Astrocyte of the hippocampus (primary cell): Measurements from ENCODE around the gene PHRF1.
A peak's percentile ranks its signal among the peaks of the same experiment; 100 is the strongest.
"Not testable (repeated sequence)": the region's sequence is repeated elsewhere in the genome, so short reads cannot be mapped to it uniquely, and the experiment has no call there.

ENCODE experiments used
- DNase-seq: peaks from one replicate; pipeline ENCODE4 v3.0.0; 2011; ENCODE audit warnings: low read depth, low spot score

PHRF1 gene

DNA sequence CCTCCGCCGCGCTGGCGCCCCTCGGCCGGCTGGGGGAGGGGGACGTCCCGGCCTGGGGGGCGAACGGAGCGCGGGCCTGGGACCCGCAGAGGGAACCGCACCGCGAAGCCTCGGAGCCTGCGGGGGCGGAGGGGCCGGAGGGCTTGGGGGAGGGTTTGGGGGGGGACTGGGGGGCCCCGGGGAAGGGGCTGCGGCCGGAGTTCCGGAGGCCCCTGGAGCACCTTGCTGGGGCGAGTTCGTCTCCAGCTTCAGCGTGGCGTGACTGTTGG is 51.0 kb downstream of the PHRF1 start:
- no peak for DNase-seq

GRCh38 chr11:628056-628455 is 51.8 kb downstream of the PHRF1 start:
- DNase-seq, result no peak

- peak; percentile 53 for DNase-seq
Observed at GRCh38 chr11:629237-629583, 52.9 kb downstream of the PHRF1 start.

GRCh38 chr11:630871-631270 is 54.6 kb downstream of the PHRF1 start:
- DNase-seq, result no peak

- DNase-seq, result no peak
Observed at GRCh38 chr11:635945-636510, 59.8 kb downstream of the PHRF1 start.

GRCh38 chr11:636511-637332 is 60.5 kb downstream of the PHRF1 start, which contains the start of gene DRD4:
Gene DRD4 (plus strand): TSS chr11:637269. CDS start chr11:637305, 36 bp downstream.
- DNase-seq, result peak; percentile 81

- no peak for DNase-seq
Observed at GRCh38 chr11:637333-637592, 61.0 kb downstream of the PHRF1 start.

DNA sequence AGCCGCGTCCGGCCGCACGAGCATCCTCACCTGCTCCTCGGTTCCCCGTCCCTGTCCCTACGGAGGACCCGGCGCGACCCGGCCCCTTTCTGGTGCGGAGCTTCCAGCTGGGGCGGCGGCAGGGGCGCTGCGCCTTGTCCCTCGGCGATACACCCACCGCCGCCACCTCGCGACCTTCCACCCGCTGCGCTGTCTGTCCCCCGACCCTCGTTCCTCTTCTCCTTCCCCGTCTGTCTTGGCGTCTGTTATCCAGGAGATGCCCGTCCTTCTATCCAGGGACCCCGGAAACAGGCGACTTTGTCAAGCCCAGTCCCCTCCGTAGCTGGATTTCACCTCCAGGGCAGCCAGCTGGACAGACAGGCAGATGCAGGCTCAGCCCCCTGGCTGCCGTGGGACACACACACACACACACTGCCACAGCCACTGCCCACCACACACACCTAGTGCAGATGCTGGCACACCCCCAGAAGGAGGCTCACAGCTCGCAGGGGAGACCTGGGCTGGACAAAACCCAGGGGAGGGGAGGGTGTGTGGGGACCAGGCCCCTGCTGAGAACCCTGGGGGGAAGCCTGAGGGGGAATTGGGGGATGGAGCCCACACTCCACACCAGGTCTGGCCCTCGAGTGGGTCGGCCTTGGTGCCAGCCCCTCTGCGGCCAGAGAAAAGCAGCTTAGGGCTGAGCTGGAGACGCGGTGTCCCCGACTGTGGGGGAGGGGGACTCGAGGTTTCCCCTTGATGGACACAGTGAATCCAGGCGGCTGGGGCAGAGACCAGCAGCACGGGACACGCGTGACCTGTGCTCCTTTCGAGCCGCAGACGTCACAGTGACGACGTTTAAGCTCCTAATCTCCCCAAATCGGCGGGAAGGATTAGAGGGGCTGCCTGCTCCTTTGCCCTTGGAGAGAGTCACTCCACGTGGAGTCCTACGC is 61.6 kb downstream of the PHRF1 start:
- peak; percentile 46 for DNase-seq

DNA sequence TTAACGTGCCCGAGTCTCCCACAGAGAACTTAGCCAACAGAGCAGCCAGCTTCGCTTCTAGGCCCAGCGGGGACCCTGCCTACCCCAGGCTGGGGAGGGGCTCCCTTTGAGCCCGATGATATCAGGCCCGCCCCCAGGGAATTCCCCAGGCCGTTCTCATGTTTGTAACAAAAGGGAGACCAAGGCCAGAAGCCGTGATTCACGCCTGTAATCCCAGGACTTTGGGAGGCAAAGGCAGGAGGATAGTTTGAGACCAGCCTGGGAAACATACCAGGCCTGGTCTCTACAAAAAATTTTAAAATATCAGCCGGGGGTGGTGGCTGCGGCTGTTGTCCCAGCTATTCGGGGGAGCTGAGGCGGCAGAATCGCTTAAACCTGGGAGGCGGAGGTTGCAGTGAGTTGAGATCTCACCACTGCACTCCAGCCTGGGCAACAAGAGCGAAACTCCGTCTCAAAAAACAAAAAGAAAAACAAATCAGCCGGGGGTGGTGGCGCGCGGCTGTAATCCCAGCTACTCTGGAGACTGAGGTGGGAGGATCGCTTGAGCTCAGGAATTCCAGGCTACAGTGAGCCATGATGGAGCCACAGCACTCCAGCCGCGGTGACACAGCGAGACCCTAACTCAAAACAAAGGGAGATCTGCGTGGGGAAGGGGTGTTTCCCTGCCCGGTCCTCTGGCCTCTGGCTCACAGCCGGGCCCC is 62.5 kb downstream of the PHRF1 start:
- DNase-seq, result peak; percentile 84

DNA sequence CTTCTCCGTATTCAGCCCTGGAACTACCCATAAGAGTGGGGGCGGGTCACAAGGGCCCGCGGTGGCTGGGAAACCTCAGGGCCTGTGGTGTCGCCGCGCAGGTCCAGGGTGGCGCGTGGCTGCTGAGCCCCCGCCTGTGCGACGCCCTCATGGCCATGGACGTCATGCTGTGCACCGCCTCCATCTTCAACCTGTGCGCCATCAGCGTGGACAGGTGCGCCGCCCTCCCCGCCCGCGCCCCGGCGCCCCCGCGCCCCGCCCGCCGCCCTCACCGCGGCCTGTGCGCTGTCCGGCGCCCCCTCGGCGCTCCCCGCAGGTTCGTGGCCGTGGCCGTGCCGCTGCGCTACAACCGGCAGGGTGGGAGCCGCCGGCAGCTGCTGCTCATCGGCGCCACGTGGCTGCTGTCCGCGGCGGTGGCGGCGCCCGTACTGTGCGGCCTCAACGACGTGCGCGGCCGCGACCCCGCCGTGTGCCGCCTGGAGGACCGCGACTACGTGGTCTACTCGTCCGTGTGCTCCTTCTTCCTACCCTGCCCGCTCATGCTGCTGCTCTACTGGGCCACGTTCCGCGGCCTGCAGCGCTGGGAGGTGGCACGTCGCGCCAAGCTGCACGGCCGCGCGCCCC is 63.2 kb downstream of the PHRF1 start:
- peak; percentile 38 for DNase-seq

GRCh38 chr11:640021-640706 is 63.9 kb downstream of the PHRF1 start:
- no peak for DNase-seq

- DNase-seq, result no peak
Observed at GRCh38 chr11:641806-642370, 65.6 kb downstream of the PHRF1 start.

DNA sequence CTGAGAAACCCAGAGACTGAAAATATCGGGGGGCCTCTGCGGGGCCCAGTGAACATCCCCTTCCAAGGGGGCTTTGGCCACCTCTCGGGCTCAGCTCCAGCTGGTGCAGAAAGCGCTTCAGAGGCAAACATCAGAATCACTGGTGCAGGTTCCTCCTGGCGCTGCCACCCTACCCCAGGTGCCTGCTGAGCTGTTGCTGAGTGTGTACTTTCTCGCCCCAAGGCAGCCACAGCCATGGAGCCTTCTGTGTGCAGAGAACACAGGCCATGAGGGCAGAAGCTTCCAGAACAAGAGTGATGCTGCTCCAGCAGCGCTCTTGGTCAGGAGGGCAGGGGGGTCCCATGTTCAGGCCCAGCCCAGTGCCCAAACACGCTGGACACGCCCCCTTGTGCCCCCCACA is 67.1 kb downstream of the PHRF1 start:
- no peak for DNase-seq

DNA sequence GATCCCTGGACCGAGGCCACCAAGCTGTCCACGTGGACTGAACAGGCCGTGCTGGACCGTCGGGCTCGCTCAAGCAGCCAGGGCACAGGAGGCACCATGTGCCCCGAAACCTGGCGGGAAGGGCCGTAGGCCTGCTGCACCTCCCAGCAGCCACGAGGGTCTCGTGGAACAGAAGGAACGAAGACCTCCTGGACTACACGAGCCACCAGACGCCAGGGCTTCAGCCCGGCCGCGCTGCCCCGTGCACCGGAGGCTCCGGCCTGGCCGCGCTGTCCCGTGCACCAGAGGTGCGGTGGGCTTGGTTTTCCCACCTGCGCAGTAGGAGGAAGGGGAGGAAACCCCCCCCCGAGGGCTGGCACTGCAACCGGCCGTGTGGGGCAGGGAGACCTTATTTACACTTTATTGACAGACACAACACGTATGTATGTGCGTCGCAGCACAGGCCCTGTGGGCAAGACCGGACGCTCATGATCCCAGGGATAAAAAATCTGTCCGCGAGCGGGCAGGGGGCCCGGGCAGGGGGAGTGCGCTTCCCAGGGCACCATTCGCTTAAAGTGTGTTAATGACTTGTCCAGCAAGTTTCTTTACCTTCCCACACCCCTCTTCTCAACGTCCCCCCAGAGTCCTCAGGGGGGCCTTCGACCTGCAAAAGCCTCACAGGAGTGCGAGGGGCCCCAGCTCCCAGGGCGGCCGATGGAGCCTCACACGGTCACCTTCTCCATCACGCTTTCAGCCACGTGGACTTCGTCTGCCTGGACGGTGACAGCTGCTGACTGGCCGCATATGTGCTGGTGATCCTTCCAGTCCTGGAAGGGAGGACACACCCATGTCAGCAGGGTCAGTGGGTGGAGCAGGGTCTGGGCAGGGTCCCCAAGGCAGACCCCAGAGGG is 67.8 kb downstream of the PHRF1 start:
- no peak for DNase-seq

GRCh38 chr11:645536-645935 is 69.3 kb downstream of the PHRF1 start:
- no peak for DNase-seq

- DNase-seq, result no peak
Observed at GRCh38 chr11:646214-646613, 69.9 kb downstream of the PHRF1 start.

DNA sequence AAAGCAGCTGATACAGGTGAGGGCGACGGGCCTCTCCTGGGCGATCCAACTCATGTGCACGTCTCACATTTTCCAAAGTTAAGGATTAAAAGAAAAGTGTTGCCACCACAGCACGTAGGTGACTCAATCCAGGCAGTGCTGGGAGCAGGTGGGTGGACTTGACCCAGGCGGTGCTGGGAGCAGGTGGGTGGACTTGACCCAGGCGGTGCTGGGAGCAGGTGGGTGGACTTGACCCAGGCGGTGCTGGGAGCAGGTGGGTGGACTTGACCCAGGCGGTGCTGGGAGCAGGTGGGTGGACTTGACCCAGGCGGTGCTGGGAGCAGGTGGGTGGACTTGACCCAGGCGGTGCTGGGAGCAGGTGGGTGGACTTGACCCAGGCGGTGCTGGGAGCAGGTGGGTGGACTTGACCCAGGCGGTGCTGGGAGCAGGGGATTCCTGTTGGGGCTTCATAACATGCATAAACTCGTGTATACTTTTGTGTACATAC is 71.4 kb downstream of the PHRF1 start:
- DNase-seq, result not testable (repeated sequence)

- DNase-seq, result no peak
Observed at GRCh38 chr11:650482-650881, 74.2 kb downstream of the PHRF1 start.

DNA sequence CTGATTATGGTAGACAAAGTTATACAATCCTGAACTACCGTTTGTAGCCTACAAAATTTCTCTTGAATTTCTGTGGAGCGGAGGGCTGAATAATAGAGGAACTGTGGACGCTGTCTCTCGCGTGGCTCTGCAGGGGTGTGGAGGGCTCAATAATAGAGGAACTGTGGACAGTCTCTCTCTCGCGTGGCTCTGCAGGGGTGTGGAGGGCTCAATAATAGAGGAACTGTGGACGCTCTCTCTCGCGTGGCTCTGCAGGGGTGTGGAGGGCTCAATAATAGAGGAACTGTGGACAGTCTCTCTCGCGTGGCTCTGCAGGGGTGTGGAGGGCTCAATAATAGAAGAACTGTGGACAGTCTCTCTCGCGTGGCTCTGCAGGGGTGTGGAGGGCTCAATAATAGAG is 76.9 kb downstream of the PHRF1 start:
- DNase-seq, result not testable (repeated sequence)

- no peak for DNase-seq
Observed at GRCh38 chr11:653837-654236, 77.6 kb downstream of the PHRF1 start.
